Mesothelial cell of epicardium (in vitro differentiated cells): ENCODE results near the gene SRRD. TPM values are rescaled to one million over a fixed set of nuclear protein-coding genes. Genes with fewer than 3 reads are reported as not detected.

ENCODE experiments used
- DNase-seq, 2 experiments: peaks; one replicate each; pipeline ENCODE4 v3.0.0; 2021; ENCODE audit warnings: low spot score in 2 of 2; ENCODE audit not compliant: unreplicated experiment in 2 of 2
- H3K27ac Mint-ChIP-seq: 2 replicates; pipeline ENCODE4 v1.8.0; 2021; ENCODE audit warnings: mixed read lengths
- H3K27me3 Mint-ChIP-seq: 2 replicates; pipeline ENCODE4 v1.8.0; 2021; ENCODE audit warnings: low read depth, mixed read lengths
- H3K36me3 Mint-ChIP-seq: 2 replicates; pipeline ENCODE4 v1.8.0; 2021; ENCODE audit warnings: mixed read lengths
- H3K4me1 Mint-ChIP-seq: 2 replicates; pipeline ENCODE4 v1.8.0; 2021; ENCODE audit warnings: mixed read lengths
- H3K4me3 Mint-ChIP-seq: 2 replicates; pipeline ENCODE4 v1.8.0; 2021; ENCODE audit warnings: mild to moderate bottlenecking, moderate library complexity, mixed read lengths
- H3K9me3 Mint-ChIP-seq: 2 replicates; pipeline ENCODE4 v1.8.0; 2021; ENCODE audit warnings: mixed read lengths
- total RNA-seq: library from RNA; stranded (reverse); gene quantifications from 3 replicates; pipeline ENCODE4 v1.2.1, GENCODE V29; 2021
- TF ChIP-seq, protein P1 (sequence below): fragments of 200-600 bp; sonication (generic); IDR thresholded peaks from one replicate; pipeline ENCODE4 v1.5.0; 2021; ENCODE audit warnings: antibody characterized with exemption; ENCODE audit not compliant: unreplicated experiment

Gene SRRD
- total RNA-seq, 1 donor from 2014 or later: 24.1 TPM

DNA sequence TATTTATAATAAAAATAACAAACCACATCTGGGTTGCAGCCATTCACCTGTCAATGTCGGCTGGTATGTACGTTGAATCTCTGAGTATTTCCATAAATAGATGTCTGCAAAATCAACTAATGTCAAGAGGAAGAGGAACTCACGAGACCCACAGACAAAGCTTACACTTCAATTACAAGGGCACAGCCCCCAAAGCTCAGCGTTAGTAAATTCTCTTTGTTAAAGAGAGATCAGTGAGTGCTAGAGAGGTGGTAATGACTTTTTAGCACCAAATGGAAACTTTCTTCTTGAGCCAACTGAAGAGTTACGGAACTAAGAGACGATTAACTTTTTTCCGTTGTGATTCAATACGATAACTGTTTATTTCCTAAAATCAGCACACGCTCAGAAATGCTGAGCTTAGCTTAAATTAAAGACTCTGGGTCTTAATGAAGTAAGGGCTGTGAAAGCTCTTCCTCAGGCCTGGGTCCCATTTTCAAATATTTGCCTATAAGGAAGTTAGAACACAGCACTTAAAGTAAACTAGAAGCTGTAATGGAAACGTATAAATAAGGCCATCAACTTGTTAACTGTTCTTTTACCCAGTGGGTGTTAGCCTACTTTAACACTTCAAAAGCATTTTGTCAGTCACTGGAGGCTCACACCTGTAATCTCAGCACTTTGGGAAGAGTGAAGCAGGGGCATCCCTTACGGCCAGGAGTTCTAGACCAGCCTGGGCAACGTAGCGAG is 51.4 kb downstream of the SRRD start:
- Mint-ChIP-seq H3K36me3 (peaks cover 8% of the 10 kb centered on the region), H3K4me3 (no peak overlapping the region), H3K9me3 (no peaks in the 10 kb centered on the region), H3K27me3 (no peaks in the 10 kb centered on the region), H3K4me1 (peaks cover 3% of the 10 kb centered on the region), H3K27ac (no peak overlapping the region)
- no peak for DNase-seq
- TF ChIP-seq, protein P1, sequence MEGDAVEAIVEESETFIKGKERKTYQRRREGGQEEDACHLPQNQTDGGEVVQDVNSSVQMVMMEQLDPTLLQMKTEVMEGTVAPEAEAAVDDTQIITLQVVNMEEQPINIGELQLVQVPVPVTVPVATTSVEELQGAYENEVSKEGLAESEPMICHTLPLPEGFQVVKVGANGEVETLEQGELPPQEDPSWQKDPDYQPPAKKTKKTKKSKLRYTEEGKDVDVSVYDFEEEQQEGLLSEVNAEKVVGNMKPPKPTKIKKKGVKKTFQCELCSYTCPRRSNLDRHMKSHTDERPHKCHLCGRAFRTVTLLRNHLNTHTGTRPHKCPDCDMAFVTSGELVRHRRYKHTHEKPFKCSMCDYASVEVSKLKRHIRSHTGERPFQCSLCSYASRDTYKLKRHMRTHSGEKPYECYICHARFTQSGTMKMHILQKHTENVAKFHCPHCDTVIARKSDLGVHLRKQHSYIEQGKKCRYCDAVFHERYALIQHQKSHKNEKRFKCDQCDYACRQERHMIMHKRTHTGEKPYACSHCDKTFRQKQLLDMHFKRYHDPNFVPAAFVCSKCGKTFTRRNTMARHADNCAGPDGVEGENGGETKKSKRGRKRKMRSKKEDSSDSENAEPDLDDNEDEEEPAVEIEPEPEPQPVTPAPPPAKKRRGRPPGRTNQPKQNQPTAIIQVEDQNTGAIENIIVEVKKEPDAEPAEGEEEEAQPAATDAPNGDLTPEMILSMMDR: no peak

- TF ChIP-seq, protein P1: no peak
- Mint-ChIP-seq H3K9me3 (no peaks in the 10 kb centered on the region), H3K27me3 (no peaks in the 10 kb centered on the region), H3K4me1 (peaks cover 3% of the 10 kb centered on the region), H3K4me3 (no peak overlapping the region), H3K27ac (no peak overlapping the region), H3K36me3 (peaks cover 6% of the 10 kb centered on the region)
- no peak for DNase-seq
Measured at GRCh38 chr22:26535603-26535908, 51.9 kb downstream of the SRRD start.

DNA sequence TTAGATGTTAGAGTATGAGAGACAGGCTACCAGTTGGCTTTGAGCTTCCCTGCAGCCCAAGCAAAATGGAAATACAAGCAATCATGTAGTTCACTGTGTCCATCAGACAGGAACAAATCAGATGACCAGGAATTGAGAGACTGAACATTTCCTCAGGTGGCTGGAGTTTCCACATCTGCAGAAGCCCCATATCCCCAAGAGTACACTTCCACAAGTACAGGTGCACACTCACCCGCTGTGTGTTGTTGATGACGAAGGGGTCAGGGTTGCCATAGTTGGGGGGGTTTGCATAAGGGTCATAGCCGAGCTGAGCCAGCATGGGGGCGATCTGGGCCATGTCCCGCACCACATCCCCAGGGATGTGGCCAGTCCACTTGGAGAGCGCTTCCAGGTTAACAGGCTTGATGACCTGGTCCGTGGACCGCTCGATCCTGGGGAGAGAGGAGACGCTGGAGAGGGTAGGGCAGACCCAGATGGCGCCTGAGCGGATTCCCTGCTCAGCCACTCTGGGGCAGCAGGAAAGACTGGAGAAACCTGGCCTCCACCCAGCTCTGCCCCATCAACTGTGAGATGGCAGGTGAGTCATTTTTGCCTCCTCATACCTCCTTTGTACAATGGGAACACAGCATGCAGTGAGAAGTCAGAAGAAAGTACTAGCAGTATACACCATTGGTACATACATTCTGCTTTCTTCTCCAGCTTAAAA is 52.5 kb downstream of the SRRD start:
- H3K27ac Mint-ChIP-seq: no peak overlapping the region
- no peak for DNase-seq
- H3K36me3 Mint-ChIP-seq: peaks cover 3% of the 10 kb centered on the region
- peaks cover 3% of the 10 kb centered on the region for H3K4me1 Mint-ChIP-seq
- no peaks in the 10 kb centered on the region for H3K9me3 Mint-ChIP-seq
- H3K27me3 Mint-ChIP-seq: no peaks in the 10 kb centered on the region
- TF ChIP-seq, protein P1: no peak
- H3K4me3 Mint-ChIP-seq: no peak overlapping the region

DNA sequence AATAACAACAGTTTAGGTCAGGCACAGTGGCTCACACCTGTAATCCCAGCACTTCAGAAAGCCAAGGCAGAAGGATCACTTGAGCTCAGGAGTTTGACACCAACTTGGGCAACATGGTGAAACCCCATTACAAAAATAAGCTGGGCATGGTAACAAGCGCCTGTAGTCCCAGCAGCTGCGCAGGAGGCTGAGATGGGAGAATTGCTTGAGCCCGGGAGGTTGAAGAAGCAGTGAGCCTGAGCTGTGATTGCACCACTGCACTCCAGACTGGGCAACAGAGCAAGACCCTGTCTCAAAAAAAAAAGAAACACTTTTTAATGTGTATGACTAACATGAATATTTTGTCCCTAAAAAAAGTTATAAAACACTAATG is 53.1 kb downstream of the SRRD start:
- no peak for DNase-seq
- no peaks in the 10 kb centered on the region for H3K27me3 Mint-ChIP-seq
- H3K4me3 Mint-ChIP-seq: no peak overlapping the region
- peaks cover 3% of the 10 kb centered on the region for H3K4me1 Mint-ChIP-seq
- peaks cover 2% of the 10 kb centered on the region for H3K36me3 Mint-ChIP-seq
- TF ChIP-seq, protein P1: no peak
- H3K27ac Mint-ChIP-seq: no peak overlapping the region
- H3K9me3 Mint-ChIP-seq: no peaks in the 10 kb centered on the region

DNA sequence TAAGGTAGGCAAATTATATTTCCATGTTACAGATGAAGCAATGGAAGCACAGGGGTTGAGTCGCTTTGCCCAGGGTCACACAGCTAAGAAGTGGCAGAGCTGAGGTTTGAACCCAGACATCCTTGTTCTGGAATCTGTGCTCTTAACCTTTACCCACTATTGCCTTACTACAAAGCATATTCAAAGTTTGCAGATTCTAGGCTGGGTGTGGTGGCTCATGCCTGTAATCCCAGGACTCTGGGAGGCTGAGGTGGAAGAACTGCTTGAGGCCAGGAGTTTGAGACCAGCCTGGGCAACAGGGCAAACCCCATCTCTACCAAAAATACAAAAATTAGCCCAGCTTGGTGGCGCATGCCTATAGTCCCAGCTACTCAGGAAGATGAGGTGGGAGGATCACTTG is 56.4 kb downstream of the SRRD start:
- Mint-ChIP-seq H3K27me3 (no peaks in the 10 kb centered on the region), H3K9me3 (no peaks in the 10 kb centered on the region), H3K36me3 (peaks cover 4% of the 10 kb centered on the region), H3K4me1 (no peaks in the 10 kb centered on the region), H3K27ac (no peak overlapping the region), H3K4me3 (no peak overlapping the region)
- TF ChIP-seq, protein P1: no peak
- DNase-seq: no peak
